Fibroblast of lung (primary cell): ENCODE results near the gene BTBD9.

ENCODE experiments used
- CTCF ChIP-seq, 2 donors: IDR thresholded peaks in 1 of 2; conservative IDR thresholded peaks in 1 of 2; 1 replicate in 1 of 2; 2 replicates in 1 of 2; pipeline ENCODE4 v1.5.1; 2011 to 2012; ENCODE audit warnings: low read length in 2 of 2, control low read depth in 1 of 2, inconsistent platforms in 1 of 2, low read depth in 1 of 2, mild to moderate bottlenecking in 1 of 2
- EZH2 ChIP-seq: IDR thresholded peaks from 2 replicates; pipeline ENCODE4 v1.5.1; 2012; ENCODE audit warnings: low read length, control low read depth, mild to moderate bottlenecking; ENCODE audit errors: missing control alignments

GRCh38 chr6:38119516-38119915, 520.2 kb downstream of the BTBD9 start:
- TF ChIP-seq CTCF (conservative IDR thresholded peaks at IDR 0.05 in 1 of 2, IDR thresholded peaks at IDR 0.05 in 1 of 2; ENCODE audit: low read depth in 1 of 2, low read length in 2 of 2) (no peak), EZH2 (no peak)
